ENCODE data around the gene KRTAP10-8.
"Not testable (repeated sequence)": the region's sequence is repeated elsewhere in the genome, so short reads cannot be mapped to it uniquely, and the experiment has no call there.

GRCh38 chr21:44638506-44639330 is 26.8 kb downstream of the KRTAP10-8 start:
- TF ChIP-seq POLR2A, CTCF (IDR thresholded peaks at IDR 0.05): not testable (repeated sequence)

Measured in lower leg skin (tissue), 3 donors.